Measurements from ENCODE around the gene APOA4.

The APOA4 gene

GRCh38 chr11:116823031-116823843, at the start of gene APOA4:
APOA4 (minus strand) TSS chr11:116823304; CDS start chr11:116823191, 113 bp downstream.
- DNase-seq, result no peak

- DNase-seq, result no peak
Observed at GRCh38 chr11:116871248-116871647, 48.1 kb upstream of the APOA4 start.

- DNase-seq, result no peak
Observed at GRCh38 chr11:116870054-116870453, 47.0 kb upstream of the APOA4 start.

DNA sequence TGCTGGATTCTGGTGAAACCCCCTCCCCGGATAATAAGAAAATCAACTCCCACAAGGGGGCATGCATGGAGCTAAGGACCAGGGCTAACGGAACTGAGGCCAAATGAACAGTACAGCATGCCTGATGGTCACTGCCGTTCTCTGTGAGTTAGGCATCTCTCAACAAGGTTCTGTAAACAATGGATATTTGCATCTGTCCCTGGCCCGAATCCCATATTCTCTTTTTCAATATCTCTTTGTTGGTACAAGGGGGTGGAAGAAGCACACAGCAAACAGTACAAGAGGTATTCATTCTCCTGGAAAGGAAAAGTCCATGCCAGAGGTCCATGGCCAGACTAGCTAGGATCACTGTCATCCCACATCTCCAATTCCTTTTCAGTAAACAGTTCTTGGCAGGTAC, 46.5 kb upstream of the APOA4 start:
- DNase-seq, result no peak

- DNase-seq, result no peak
Observed at GRCh38 chr11:116868066-116868465, 45.0 kb upstream of the APOA4 start.

- no peak for DNase-seq
Observed at GRCh38 chr11:116867619-116868018, 44.5 kb upstream of the APOA4 start.

GRCh38 chr11:116866804-116867455, 43.8 kb upstream of the APOA4 start:
- no peak for DNase-seq

GRCh38 chr11:116865696-116866095, 42.6 kb upstream of the APOA4 start:
- DNase-seq, result no peak

DNA sequence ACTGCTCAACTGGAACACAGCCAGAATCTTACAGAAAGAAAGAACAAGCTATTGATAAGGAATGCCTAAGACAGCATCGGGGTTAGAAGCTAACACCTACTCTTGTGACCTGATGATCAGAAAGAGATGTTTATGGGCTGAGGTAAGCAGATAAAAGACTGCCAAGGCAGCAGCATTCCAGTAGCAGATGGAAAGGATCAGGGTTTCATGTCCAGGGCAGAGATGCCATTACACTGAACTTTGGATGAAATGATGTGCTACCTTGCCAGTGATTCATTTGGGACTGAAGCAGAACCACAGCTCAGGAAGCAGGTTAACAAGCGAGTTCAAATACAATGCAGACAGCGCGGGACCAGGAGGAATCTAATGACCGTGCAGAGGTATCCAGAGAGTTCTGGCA, 41.4 kb upstream of the APOA4 start:
- no peak for DNase-seq

- no peak for DNase-seq
Observed at GRCh38 chr11:116862951-116863350, 39.8 kb upstream of the APOA4 start.

GRCh38 chr11:116862185-116862584, 39.1 kb upstream of the APOA4 start:
- no peak for DNase-seq

DNA sequence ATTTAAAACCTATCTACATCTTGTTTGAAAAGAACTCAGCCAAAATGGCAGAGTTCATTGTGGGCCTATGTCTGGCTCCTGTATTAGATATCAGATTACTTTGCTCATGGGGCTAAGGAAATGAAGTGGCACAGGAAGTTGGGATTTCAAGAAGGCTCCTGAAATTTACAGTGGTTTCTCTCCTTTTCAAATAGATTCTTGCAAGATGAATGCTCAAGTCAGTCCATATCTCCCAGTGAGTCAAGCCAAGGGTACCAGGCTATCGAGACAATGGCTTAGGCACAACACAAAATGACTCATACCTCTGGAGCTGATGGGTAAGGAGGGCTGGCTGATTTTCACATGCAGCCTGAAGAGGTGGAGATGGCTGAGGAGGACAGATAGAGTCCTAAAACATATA, 38.4 kb upstream of the APOA4 start:
- DNase-seq, result no peak

DNA sequence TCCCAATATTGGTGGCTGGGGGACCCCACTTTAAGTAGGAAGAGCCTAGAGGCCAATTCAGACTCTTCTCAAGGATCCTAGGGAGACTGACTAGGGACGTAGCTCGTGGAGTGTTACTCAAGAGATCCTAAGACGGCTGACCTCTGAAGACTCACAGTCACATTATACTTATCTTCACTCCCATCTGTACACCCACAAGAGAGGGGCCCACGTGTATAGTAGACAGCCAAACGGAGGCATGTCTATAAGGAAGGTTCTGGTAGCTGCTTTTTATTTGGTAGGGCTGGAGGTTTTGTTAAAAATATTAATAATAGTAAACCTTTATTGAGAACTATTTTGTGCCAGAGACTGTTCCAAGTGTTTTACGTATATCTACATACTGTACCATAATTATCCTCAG, 37.2 kb upstream of the APOA4 start:
- no peak for DNase-seq

- DNase-seq, result no peak
Observed at GRCh38 chr11:116859175-116859574, 36.1 kb upstream of the APOA4 start.

DNA sequence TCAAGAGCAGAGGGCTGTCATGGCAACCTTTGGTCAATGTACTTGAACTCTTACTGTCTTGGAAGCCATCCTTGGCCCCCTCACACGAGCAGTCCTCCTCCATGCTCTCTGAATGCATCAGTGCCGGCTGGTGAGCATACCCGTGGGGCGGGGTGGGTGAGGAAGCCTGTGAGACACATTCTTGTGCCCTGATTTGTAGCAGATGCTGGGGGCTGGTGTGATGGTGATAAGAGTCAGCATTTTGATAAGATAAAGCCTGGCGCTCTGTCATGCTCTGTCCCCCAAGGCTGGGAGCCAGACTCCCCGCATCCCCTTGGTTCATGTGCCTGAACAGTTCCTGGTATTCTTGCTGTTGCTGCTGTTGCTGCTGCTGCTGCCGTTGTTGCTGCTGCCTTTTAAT, 34.8 kb upstream of the APOA4 start:
- DNase-seq, result no peak

- no peak for DNase-seq
Observed at GRCh38 chr11:116857316-116857715, 34.2 kb upstream of the APOA4 start.

- no peak for DNase-seq
Observed at GRCh38 chr11:116856423-116856822, 33.3 kb upstream of the APOA4 start.

GRCh38 chr11:116855413-116855812, 32.3 kb upstream of the APOA4 start:
- DNase-seq, result no peak

- peak; percentile 58 for DNase-seq
Observed at GRCh38 chr11:116853461-116854073, 30.5 kb upstream of the APOA4 start.

DNA sequence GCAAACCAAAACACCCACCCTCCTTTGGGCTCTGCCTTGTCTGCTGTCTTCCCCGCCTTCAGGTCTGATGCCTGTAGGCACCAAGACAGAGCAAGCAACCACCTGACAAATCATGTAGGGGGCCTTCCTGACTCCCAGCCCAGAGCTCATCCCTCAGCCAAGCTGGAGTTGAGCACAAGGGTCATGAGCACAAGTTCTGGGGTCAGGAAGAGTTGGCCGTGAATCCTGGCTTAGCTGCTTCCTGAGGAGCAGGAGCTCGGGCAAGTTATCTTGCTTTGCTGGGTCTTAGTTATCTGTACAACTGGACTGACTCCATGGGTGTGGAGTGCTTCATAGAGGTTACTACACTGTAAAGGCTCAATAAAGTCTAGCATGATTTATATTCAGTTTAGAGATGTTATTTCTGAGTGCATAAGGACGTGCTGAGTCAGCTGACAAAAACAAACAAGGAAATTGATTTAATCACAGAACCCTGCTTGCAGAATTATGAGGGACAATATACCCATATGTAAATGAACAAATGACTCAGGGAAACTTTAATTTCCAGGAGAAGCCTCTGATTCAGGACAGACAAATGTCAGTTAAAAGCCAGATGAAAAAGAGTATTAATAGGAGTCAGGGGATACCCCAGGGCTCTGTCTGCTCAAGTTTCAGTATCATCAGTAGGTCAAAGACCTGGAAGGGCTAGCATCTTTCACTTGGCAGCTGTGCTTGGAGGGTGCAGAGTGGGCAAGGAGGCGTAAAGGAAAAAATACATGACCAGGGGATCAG, 29.3 kb upstream of the APOA4 start:
- no peak for DNase-seq

DNA sequence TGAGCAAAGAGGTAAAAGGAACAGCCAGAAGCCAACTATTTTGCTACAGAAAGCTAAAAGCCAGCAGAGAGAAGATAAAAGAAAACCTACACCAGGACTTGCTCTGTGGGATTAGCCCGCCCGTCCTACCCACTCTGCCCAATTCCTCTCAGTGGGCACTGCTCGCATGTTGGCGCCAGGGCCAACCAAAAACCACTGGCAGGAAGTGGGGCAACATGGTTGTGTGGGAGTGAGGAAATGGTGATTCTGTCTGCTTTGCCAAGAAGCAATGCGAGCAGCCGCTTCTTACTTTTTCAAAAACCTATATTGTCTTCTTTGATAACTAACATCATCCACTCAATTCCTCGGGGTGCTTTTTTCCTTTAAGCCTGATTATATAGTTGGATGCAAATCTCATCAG, 28.5 kb upstream of the APOA4 start:
- DNase-seq, result peak; percentile 23

DNA sequence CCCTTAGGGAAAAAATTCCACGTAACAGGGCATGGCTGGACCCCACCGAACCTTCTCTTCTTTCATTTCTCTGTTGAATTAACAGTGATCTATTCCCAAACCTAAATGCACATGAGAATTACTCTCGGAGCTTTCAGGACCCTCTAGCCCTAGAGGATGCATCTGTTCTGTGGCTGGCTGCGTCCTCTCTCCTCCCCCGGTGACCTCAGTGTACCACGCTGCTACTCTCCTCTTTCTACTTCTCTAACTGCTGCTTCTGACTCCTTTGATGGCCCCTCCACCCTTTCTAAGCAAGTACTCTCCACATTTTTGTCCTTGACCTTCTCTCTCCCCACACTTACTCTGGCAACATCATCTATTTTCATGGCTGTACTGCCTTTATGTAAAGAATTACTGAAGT, 26.4 kb upstream of the APOA4 start:
- no peak for DNase-seq

GRCh38 chr11:116849060-116849459, 26.0 kb upstream of the APOA4 start:
- no peak for DNase-seq

Data from stimulated activated naive CD4-positive, alpha-beta T cell treated with Interleukin-2 at 50 U/mL for 16 hours (primary cell).